HG03103 (cell line): ENCODE data around the gene ALDH7A1.
"Not testable (repeated sequence)": the region's sequence is repeated elsewhere in the genome, so short reads cannot be mapped to it uniquely, and the experiment has no call there.

Source experiments
- ATAC-seq: cut with Tn5 transposase; IDR thresholded peaks from one replicate; pipeline ENCODE4 v1.9.1; 2021; ENCODE audit warnings: low read depth; ENCODE audit not compliant: unreplicated experiment

The ALDH7A1 gene

GRCh38 chr5:126597156-126597555 lies 2.1 kb upstream of the ALDH7A1 start:
- ATAC-seq: no peak

DNA sequence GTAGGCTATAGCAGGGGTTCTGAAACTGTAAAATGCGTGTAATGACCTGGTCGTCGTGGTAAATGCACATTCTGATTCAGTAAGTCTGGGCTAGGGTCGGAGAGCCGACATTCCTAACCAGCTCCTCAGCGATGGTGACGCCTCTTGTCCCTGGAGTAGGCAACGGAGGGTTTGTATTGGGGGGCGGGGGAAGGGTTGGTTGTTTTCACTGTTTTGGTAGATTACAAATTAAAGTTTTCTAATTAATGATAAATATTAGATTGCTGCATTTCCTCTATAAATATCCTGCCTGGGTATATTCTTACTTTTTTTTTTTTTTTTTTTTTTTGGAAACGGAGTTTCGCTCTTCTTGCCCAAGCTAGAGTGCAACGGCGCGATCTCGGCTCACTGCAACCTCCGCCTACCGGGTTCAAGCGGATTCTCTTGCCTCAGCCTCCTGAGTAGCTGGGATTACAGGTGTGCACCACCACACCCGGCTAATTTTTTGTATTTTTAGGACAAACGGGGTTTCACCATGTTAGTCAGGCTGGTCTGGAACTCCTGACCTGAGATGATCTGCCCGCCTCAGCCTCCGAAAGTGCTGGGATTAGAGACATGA lies 566 bp upstream of the ALDH7A1 start:
- ATAC-seq: peak; percentile 23

DNA sequence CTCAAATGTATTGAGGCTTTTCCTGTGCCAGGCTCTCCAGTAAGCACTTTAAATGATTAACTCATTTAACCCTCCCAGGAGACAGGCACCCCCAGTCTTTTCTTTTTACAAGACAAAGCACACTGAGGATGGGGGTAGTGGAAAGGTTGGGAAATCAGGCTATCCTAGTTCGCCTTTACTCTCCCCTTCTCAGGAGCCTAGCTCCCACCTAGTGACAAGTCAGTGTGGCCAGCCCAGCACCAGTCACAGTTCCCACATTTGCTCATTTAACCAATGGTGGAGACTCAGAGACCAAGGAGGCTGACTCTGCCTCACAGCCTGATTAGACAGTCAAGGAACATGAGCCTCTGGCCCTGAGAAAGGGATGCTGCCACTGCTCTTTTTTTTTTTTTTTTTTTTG lies 3.5 kb downstream of the ALDH7A1 start:
- ATAC-seq: no peak

- ATAC-seq: no peak
Observed at GRCh38 chr5:126589536-126590297, 5.3 kb downstream of the ALDH7A1 start.

DNA sequence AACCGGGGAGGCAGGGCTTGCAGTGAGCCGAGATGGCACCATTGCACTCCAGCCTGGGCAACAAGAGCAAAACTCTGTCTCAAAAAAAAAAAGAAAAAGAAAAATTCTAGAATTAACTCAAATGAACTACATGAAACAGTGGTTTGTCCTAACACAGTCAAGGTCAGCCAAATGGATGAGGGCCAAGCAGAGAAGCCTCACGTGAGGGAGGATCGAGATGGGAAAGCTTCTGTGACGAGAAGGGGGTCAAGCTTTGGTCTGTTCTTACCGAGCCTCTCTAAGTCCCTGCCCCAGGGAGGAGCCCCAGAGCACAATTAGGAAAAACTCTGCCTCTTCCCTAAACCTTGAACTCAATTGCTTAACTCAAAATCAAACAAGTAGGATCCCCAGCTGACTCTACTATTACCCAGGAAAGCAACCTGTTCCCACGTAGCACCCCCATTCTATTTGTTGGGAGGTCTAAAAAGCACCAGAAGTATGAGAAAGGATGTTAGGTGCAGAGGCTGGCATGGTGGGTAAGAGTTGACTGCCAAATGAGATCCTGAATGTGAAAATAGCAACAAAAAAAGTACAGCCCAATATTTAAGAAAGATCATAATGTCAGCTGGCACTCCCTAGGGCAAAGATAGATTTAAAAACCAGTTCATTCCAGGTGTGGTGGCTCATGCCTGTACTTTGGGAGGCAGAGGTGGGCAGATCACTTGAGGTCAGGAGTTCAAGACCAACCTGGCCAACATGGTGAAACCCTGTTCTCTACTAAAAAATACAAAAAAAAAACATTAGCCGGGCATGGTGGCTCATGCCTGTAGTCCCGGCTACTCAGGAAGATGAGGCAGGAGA lies 7.2 kb downstream of the ALDH7A1 start:
- ATAC-seq: no peak

DNA sequence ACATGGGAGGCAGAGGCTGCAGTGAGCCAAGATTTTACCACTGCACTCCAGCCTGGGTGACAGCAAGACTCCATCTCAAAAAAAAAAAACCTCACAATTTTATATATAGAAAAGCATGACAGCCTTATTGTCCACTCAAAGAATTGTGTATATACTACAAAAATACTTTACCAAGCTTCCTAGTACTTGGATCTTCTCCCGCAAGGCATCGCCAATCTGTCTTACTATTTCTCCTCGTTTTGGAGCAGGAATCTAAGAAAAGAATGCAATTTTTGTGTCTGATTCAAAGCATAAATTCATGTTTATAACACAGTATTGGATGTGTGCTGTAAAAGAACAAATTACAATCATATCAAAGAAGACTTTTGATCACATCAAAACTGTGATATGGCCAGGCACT lies 11.3 kb downstream of the ALDH7A1 start:
- no peak for ATAC-seq

- ATAC-seq: no peak
Observed at GRCh38 chr5:126579716-126580115, 15.3 kb downstream of the ALDH7A1 start.

- ATAC-seq: no peak
Observed at GRCh38 chr5:126577415-126577814, 17.6 kb downstream of the ALDH7A1 start.

- no peak for ATAC-seq
Observed at GRCh38 chr5:126576974-126577373, 18.0 kb downstream of the ALDH7A1 start.

- no peak for ATAC-seq
Observed at GRCh38 chr5:126575644-126576043, 19.4 kb downstream of the ALDH7A1 start.

- no peak for ATAC-seq
Observed at GRCh38 chr5:126568206-126568755, 26.7 kb downstream of the ALDH7A1 start.

GRCh38 chr5:126562823-126563222 lies 32.2 kb downstream of the ALDH7A1 start:
- ATAC-seq: peak; percentile 92

DNA sequence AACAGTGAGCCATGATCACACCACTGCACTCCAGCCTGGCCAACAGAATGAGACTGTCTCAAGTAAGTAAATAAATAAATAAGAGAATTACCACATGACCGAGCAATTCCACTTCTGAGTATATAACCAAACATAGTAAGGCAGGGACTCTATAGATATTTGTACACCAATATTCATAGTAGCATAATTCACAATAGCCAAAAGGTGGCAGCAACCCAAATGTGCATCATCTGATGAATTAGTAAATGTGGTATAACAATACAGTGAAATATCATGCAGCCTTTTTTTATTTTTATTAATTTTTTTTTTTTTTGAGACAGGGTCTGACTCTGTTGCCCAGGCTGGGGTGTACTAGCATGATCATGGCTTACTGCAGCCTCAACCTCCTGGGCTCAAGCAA lies 33.1 kb downstream of the ALDH7A1 start:
- no peak for ATAC-seq

- ATAC-seq: not testable (repeated sequence)
Observed at GRCh38 chr5:126555101-126555500, 39.9 kb downstream of the ALDH7A1 start.

GRCh38 chr5:126552614-126553013 lies 42.4 kb downstream of the ALDH7A1 start:
- ATAC-seq: no peak

- ATAC-seq: peak; percentile 72
Observed at GRCh38 chr5:126544087-126544740, 50.8 kb downstream of the ALDH7A1 start.

DNA sequence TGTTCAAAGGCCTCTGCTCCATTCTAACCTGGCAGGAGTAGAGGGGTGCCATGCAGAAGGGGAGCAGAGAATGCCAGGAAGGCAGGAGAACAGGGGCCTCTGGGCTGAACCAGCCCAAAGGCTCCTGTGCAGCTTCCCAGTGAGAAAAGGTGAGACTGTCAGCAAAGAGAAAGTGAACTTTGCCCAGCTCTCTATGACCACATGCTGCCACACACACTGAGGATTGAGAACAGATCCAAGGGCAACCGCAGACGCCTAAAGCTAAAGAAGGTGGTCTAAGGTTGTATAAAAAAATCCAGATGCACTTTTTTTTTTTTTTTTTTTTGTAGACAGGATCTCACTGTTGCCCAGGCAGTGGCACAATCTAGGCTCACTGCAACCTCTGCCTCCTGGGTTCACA lies 51.4 kb downstream of the ALDH7A1 start:
- no peak for ATAC-seq

GRCh38 chr5:126543009-126543408 lies 52.0 kb downstream of the ALDH7A1 start:
- no peak for ATAC-seq

DNA sequence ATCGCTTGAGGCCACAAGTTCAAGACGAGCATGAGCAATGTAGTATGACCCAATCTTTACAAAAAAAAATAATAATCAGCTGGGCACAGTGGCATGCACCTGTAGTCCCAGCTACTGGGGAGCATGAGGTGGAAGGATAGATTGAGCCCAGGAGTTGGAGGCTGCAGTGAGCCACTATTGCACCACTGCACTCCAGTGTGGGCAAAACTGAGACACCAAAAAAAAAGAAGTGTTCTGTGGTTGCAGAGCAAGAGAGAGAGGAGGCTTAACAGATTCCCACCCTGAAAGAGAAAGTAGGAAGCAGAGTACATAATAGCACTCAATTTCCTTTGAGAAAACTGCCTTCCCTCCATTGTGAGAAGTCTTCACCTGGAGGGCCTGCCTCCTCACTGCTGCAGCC lies 52.6 kb downstream of the ALDH7A1 start:
- no peak for ATAC-seq

GRCh38 chr5:126540631-126541030 lies 54.4 kb downstream of the ALDH7A1 start:
- no peak for ATAC-seq

GRCh38 chr5:126538579-126538978 lies 56.4 kb downstream of the ALDH7A1 start:
- no peak for ATAC-seq
